ENCODE measurements around the gene INTS13. TPM values are rescaled to one million over a fixed set of nuclear protein-coding genes. Genes with fewer than 3 reads are reported as not detected.

INTS13 gene
- total and polyA plus RNA-seq, 12 donors = 22.7 to 67.9 (median 38.1) TPM

DNA sequence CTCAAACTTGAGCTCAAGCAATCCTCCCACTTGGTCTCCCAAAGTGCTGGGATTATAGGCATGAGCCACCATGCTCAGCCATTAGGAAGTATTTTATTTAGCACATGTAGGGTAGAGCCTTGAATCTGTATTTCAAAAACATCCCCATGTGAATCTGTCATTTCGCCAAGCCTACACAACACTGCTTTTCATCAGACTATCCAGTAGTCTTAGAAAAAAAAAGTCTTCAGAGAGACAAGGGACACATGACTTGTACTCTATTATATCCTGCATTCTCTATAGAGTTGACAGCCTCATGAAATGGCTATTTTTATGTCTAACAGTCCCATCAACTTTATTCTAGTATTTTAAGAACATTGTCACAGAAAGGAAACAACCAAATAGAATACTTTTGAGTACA is 41.0 kb upstream of the INTS13 start:
- H3K36me3 ChIP-seq (replicated peaks in 1 of 2) = peaks cover 0 to 15% of the 10 kb centered on the region in 2 donors

DNA sequence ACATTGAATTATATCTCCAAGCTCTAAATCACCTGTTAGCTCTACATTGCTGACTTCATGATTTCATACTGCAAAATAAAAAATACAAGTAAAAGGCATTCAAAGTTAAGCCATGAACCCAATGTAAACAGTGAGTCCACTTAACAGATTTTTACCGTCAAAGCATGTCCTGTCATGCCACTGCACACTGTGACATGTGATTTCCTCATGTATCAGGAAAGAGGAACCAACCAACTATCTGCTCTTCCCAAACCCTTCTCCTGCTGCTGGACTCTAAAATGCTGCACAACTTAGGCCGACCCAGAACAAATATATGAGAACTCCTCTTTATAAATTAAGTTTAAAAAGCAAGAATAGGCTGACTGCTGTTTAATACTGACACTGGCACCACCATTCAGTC is 38.9 kb upstream of the INTS13 start:
- H3K4me3 ChIP-seq = no peak overlapping the region
- H3K36me3 ChIP-seq (replicated peaks in 1 of 2) = peaks cover 0 to 21% of the 10 kb centered on the region in 2 donors
- DNase-seq = no peak
- H3K27ac ChIP-seq = no peak overlapping the region
- TF ChIP-seq, protein P1, sequence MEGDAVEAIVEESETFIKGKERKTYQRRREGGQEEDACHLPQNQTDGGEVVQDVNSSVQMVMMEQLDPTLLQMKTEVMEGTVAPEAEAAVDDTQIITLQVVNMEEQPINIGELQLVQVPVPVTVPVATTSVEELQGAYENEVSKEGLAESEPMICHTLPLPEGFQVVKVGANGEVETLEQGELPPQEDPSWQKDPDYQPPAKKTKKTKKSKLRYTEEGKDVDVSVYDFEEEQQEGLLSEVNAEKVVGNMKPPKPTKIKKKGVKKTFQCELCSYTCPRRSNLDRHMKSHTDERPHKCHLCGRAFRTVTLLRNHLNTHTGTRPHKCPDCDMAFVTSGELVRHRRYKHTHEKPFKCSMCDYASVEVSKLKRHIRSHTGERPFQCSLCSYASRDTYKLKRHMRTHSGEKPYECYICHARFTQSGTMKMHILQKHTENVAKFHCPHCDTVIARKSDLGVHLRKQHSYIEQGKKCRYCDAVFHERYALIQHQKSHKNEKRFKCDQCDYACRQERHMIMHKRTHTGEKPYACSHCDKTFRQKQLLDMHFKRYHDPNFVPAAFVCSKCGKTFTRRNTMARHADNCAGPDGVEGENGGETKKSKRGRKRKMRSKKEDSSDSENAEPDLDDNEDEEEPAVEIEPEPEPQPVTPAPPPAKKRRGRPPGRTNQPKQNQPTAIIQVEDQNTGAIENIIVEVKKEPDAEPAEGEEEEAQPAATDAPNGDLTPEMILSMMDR (IDR thresholded peaks at IDR 0.05) = no peak
- no peak for TF ChIP-seq POLR2A (IDR thresholded peaks at IDR 0.05)
- intact Hi-C loops (cut with DNase I) = no loop called here
- H3K4me1 ChIP-seq (replicated peaks in 1 of 2) = no peaks in the 10 kb centered on the region
- no peaks in the 10 kb centered on the region for H3K27me3 ChIP-seq
- WGBS, 4 donors = 79 to 88% (median 84%) methylated on average over 2 of the region's 2 CpGs
- no peaks in the 10 kb centered on the region for H3K9me3 ChIP-seq (replicated peaks in 1 of 3)

More for the DNA sequence above, 41.0 kb upstream of the INTS13 start:
- H3K9me3 ChIP-seq (replicated peaks in 1 of 3) = no peaks in the 10 kb centered on the region
- no peak overlapping the region for H3K27ac ChIP-seq
- no peaks in the 10 kb centered on the region for H3K27me3 ChIP-seq
- no peak overlapping the region for H3K4me3 ChIP-seq
- 88 to 96% (median 94%) methylated on average over 1 of the region's 1 CpG for WGBS, 4 donors
- TF ChIP-seq, protein P1 (IDR thresholded peaks at IDR 0.05) = no peak
- no peak for TF ChIP-seq POLR2A (IDR thresholded peaks at IDR 0.05)
- H3K4me1 ChIP-seq (replicated peaks in 1 of 2) = no peaks in the 10 kb centered on the region
- intact Hi-C loops (cut with DNase I) = no loop called here
- DNase-seq = no peak

DNA sequence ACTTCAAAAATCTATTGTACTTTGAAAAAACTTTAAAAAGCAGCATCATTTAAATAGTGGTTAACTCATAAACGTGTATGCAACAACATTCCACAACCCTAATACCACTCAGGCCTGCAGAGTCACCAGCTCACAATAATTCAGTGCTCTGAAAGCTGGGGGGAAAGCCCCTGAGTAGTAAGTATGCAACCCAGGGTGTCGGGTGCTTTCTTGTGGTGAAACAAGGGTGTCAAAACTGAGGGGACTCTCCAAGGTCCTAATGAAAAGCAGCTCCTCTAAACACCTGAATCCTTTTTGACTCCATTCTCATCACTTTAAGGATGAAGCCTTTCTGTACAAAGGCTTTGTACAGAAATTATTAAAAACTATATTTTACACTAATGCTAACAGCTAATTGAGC is 34.2 kb upstream of the INTS13 start:
- TF ChIP-seq, protein P1 (IDR thresholded peaks at IDR 0.05) = no peak
- no peak for TF ChIP-seq POLR2A (IDR thresholded peaks at IDR 0.05)
- no peak overlapping the region for H3K27ac ChIP-seq
- no peak for DNase-seq
- intact Hi-C loops (cut with DNase I) = no loop called here
- no peaks in the 10 kb centered on the region for H3K27me3 ChIP-seq
- no peaks in the 10 kb centered on the region for H3K4me1 ChIP-seq (replicated peaks in 1 of 2)
- H3K4me3 ChIP-seq = no peak overlapping the region
- 83 to 91% (median 87%) methylated on average over 2 of the region's 2 CpGs for WGBS, 4 donors
- no peaks in the 10 kb centered on the region for H3K9me3 ChIP-seq (replicated peaks in 1 of 3)
- H3K36me3 ChIP-seq (replicated peaks in 1 of 2) = peaks cover 0 to 23% of the 10 kb centered on the region in 2 donors

DNA sequence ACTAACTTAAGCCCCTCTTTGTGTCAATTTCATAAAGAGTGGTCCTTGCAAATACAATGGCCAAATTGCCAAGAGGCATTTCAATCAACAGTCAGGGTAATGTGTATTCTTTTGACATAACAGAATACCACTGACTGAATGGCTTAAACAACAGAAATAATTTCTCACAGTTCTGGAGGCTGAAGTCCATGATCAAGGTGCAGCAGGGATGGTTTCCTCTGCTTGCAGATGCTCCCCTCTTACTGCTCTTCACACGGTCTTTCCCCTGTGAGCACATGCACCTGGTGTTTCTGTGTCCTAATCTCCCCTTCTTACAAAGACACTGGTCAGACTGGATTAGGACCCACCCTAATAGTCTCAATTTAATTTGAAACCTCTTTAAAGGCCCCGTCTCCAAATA is 32.4 kb upstream of the INTS13 start:
- WGBS, 4 donors = 98 to 100% (median 99%) methylated on average over 2 of the region's 2 CpGs
- Histone ChIP-seq H3K4me3 (no peak overlapping the region), H3K27ac (no peak overlapping the region), H3K4me1 (replicated peaks in 1 of 2) (no peaks in the 10 kb centered on the region), H3K9me3 (replicated peaks in 1 of 3) (no peaks in the 10 kb centered on the region), H3K27me3 (no peaks in the 10 kb centered on the region), H3K36me3 (replicated peaks in 1 of 2) (peaks cover 0 to 32% of the 10 kb centered on the region in 2 donors)
- TF ChIP-seq, protein P1 (IDR thresholded peaks at IDR 0.05) = no peak
- no peak for TF ChIP-seq POLR2A (IDR thresholded peaks at IDR 0.05)
- DNase-seq = no peak
- intact Hi-C loops (cut with DNase I) = no loop called here
